HG03108 (cell line): ENCODE results near the gene GABRA4.

Source experiments
- ATAC-seq: cut with Tn5 transposase; IDR thresholded peaks from one replicate; pipeline ENCODE4 v1.9.1; 2021; ENCODE audit warnings: moderate library complexity; ENCODE audit not compliant: unreplicated experiment

The GABRA4 gene

DNA sequence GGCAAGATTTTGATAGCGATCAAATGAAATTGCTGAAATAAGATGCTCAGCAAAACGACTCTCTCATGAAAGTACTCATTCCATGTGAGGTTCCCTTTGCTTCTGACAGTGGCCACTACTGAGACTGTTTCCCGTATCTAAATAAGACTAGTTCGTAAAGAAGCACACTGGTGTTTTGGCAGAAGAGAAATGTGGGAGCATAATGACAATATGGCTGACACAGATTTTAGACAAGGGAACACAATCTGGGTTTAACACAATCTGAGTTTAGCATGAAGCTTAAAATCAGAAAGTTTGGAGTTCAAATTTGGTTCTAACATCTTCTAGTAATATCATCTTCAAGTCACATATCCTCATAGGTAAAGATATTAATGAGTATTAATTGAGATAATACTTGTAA, 13.7 kb downstream of the GABRA4 start:
- ATAC-seq = no peak

DNA sequence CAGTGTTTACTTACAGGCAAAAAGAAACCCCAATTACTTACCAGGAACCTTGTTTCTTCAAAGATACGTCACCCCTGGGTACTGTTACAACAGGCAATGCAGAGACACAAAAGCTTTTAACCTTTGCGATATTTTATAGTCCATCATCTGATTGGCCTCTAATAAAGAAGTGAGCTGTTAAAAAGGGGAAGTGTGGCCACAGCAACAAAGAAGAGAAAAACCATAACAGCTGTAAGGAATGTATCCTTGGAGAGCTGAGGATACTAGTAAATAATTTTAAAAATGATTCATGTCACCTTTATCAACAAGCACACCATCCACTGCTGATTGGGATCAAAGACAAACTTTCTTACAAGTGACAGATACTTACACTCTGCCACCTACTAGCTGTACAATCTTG, 14.1 kb downstream of the GABRA4 start:
- no peak for ATAC-seq

- no peak for ATAC-seq
Measured at GRCh38 chr4:46977245-46977644, 16.1 kb downstream of the GABRA4 start.

DNA sequence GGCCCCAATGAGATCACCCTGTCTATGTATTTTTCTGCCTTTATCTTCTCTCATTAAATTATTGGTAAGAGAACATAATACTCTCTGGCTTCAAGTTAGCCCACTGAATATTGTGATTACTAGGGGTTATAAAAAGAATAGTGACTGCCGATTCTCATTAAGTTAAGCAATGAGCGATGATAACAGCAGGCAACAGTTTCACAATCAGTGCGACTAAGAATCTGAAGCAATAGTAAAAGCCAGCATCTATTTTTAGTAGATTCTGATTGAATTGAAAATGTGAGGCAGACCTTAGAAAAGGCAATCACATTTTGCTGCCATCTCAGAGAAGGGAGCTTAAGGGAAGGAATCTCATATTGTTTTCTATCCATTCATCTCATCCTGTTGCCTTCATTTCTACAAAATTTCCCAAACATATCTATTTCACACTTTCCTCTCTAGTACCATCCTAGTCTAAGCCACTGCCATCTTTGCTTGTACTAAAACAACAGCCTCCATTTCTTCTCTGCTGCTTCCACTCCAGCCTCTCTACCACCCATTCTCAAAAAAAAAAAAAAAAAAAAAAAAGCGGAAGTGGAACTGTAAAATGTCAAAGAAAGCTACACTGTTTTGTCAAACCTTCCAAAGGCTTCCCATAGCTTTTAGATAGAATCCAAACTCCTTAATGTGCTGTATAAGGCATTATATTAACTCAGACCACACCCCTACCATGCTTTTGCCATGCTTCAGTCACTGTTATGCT, 17.4 kb downstream of the GABRA4 start:
- ATAC-seq = no peak

GRCh38 chr4:46974891-46975543, 18.4 kb downstream of the GABRA4 start:
- ATAC-seq = no peak

DNA sequence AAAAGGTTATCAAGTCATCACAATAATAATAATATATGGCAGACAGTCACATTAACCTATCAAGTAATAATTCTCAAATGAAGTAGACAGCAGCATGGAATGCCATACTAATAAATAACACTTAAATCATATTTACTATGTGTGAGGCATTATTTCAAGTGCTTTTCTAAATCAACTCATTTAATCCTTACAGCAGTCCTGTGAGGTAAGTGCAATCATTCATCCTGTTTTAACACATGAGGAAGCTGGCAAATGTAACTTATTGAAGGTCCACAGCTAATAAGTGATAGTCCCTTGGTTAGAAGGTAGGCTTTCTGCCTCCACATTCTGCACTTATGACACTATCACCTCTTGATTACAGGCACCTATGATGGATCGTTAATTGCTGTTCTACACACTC, 24.5 kb downstream of the GABRA4 start:
- ATAC-seq = no peak

DNA sequence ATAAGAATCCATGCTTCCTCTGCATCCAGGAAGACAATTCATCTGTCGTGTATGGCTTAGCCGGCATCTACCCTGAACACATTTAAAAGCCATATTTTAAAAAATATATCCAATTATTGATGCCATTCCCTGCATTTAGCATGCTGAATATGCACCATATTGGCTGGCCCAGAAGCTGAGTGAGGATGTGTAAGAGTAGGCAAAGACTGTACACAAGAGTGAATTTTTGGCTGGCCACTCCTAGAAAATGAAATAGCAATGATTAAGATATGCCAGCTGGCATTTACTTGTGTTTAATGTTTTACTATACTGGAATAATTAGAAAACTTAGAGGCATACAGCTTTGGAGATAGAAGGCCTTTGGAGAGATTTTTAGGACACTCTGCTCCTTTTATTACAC, 25.8 kb downstream of the GABRA4 start:
- no peak for ATAC-seq

- no peak for ATAC-seq
Measured at GRCh38 chr4:46958742-46959488, 34.5 kb downstream of the GABRA4 start.

DNA sequence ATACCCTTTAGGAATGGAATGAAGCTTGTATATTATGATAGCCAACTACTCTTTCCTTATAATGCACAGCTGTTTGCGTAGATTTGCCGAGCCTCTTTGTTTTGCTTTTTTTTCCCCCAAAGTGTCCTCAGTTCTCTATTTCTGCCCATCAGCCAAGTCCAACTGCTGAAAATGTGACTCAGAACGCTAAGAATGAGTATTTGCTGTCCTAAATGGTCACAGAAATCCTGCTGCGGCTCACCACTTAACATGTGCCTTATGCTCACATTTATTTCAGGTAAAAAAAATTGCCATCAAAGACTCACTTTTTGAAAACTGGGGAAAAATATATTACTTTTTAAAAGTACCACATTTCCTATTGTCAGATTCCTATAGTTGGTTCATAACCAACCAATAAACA, 36.9 kb downstream of the GABRA4 start:
- ATAC-seq = no peak

DNA sequence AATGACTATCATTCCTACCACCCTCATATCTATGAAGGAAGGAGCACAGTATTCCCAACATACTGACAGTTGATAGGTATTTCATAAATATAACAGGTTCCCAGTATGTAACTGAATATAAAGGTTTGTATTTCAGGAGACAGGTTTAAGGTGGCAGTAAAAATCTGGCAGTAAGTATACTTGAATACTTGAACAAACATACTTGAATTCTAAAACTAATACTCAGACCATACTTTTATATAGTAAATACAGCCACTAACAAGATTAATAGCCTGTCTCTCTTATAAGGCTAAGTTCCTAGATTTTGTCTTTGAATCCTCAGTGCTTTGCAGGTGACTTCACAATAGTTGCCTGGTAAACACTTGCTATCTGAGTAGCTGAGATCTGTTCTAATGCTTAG, 37.8 kb downstream of the GABRA4 start:
- ATAC-seq = no peak

DNA sequence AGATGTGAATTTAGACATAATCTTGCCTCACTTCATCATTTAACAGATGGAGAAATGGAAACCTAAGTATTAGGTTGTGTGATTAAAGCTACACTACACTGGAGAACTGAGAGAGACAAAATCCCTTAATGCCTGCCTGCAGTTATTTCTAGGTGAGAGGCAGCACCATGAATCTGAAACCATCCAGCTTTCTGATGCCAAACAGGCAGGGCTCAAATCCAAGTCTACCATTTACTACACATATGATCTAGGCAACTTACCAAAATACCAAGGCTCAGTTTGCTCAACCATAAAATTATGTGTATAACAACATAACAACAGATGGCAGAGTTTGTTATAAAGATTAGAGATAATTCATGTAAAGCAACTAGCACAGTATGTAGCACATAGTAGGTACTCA, 38.7 kb downstream of the GABRA4 start:
- no peak for ATAC-seq

GRCh38 chr4:46953564-46953963, 39.8 kb downstream of the GABRA4 start:
- no peak for ATAC-seq

DNA sequence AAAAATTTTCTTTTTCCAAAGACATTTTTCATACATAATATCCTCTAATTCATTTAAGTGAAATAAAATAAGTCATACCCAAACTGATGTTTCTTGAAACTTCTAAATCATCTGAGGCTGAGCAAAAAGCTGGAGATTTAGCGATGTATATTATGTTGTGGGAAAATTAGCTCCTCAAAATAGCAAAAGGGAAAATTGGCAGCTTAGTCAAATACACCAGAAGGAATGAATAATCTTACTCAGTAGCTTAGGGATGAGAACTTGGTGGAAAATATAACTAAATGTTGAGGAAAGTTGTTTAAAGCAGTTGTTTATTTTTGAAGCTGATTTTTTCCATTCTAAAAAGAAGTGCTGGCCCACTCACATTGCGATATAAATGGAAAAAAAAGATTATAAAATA, 40.9 kb downstream of the GABRA4 start:
- no peak for ATAC-seq

DNA sequence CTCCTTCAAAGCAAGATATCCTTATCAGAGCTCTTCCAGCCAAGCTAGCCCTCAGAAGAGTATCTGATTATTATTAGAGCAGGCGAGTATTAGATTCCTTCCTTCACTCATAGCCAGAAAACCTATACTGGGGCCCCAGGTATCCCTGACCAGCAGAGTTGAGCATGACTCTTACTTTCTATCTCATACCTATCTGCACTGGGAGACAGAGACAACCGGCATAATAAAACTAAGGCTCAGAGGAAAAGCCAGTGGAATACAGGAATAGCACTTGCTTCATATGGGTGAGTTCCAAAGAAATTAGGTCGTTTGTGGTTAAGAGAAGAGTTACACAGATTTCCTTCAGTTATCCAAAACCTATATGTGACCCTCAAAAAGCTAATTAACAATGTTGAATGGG, 42.6 kb downstream of the GABRA4 start:
- ATAC-seq = no peak

DNA sequence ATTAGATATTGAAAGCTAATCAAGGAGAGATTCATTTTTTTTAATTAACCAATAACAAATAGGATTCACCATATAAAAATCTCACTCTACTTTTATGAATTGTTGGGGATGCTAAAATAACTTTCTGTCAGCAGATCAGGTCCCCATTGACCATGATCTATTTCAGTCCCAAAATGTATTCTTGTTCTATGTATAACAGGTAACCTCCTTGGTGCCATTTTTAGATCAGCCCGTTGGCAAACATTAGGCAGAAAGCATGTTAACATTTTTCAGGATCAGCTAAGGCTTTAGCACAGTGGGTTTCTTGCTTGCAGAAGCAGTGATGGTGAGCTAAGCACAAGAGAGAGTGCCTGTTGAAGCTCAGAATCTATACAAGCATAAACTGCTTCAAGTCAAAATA, 43.6 kb downstream of the GABRA4 start:
- no peak for ATAC-seq

GRCh38 chr4:46947541-46947940, 45.8 kb downstream of the GABRA4 start:
- no peak for ATAC-seq

DNA sequence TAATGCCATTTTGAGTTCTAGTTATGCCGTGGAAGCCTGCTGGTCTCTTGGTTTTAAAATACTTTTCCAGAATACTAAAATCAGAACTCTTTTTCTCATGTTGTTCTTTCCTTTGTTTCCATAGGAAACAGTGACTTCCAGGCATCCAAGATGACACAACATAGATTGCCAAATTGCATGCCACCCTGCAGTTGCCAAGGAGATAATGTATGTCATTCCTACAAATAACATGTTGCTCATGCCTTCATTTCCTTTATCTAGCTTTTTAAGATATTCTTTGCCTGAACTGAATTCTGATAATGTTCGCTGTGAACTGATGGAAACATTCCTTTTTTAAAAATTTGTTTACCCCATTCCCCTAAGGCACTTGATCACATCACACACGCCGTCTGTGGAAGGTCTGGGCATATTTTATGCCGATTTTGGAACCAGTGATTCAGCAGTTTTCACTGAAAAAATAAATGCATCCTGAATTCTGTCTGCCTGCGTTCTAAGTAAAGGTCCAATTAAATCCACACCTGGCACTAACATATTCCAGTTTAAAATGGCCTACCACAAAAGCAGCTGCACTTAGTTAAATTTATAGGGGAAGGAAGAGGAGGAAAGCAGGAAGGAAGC, 46.4 kb downstream of the GABRA4 start:
- no peak for ATAC-seq

- ATAC-seq = no peak
Measured at GRCh38 chr4:46945062-46945461, 48.3 kb downstream of the GABRA4 start.

GRCh38 chr4:46944345-46944744, 49.0 kb downstream of the GABRA4 start:
- no peak for ATAC-seq

DNA sequence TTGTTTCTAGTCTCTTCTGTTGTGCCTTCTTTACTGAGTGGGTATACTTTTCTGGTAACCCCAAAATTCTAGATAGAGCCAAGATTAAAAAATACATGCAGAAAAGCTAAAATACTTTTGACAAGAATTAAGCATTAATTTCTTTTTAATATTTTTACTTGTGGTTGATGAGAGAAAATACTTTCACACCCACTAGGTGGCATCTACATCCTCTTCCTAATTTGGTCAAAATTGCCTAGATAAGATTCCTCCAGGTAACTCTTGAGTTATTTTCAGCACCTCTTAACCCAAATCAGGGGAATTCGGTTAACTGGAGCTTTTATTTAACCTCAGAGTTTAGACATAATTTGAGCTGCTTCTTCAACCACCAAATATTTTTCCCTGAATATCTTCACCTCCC, 55.9 kb downstream of the GABRA4 start:
- no peak for ATAC-seq

DNA sequence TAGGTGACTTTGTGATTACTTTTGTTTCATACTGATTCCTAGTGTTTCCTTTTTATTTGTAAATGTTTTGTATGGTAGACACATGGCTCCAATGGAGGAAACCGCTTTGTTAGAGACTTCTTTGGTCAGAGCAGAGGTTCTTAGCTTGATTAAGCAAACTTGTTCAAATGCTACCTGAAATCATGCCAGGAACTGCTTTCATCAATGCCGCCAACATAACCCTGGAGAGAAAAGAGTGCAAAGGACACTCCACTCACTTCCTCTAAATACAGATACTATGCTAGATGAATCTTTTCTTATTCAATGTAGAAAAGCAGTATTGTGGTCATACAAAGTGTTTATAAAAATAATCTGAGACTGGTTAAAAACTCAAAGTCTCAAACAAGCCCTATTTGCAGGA, 58.7 kb downstream of the GABRA4 start:
- no peak for ATAC-seq

DNA sequence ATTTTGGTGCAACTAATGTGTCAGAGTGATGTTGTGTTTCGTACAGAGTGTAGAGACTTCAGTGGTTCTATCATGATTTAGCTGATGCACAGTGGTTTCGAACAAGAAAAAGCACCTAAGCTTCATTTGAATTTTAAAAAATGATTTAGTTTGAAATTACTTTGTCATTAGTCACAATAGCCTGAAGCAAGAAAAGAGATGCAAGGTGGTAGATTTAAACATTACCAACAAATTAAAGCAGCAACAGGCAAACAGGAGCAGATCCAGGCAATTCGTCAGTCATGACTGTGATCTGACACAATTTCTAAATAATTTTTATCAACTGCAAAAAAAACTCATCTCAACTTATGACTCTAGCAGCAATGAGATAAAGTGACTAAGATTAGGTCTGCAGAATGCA, 59.7 kb downstream of the GABRA4 start:
- no peak for ATAC-seq
